ENCODE measurements around the gene NECAB3. TPM values are rescaled to one million over a fixed set of nuclear protein-coding genes. Genes with fewer than 3 reads are reported as not detected.

The NECAB3 gene
- total and polyA plus RNA-seq, 2 donors (not counting 1 experiment from before 2014, with no cell fraction given): 8.5 to 11.8 TPM

DNA sequence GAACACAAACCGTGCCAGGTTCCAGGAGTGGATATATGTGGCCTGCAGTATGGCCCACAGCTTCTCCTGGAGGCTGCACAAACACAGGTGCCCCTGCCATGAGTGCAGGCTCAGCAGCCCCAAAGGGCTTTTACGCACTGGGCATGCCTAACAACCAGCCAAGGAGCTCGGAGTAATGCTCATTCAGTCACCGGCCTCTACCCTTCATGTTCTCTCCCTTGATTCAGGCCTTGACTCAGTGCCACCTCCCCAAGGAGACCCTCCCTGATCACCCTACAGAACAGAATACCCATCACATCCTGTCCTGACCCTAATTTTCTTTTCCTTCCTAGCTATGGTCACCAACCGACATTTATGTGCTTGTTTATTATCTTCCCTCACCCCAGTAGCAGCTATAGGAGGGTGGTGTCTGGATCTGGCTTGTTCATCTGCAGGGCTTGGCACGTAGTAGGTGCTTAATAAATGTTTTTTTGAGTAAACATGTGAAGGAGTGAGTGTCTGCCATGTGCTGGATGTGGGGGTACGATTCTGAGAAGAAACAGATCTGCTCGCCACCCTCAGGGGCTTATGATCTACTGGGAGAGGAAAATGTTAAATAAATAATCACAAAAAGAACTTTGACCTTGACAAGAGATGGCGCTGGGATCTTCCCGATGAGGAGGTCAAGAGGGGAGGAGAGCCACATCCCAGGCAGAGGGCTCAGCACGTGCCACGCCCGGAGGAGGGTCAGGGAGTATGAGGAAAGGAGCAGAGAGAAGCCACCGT, 36.6 kb upstream of the NECAB3 start:
- Mint-ChIP-seq H3K4me3 (no peak overlapping the region), H3K27ac (no peak overlapping the region), H3K4me1 (peaks cover 2% of the 10 kb centered on the region), H3K9me3 (ENCODE audit: insufficient read depth) (no peaks in the 10 kb centered on the region), H3K27me3 (no peaks in the 10 kb centered on the region)
- peaks cover 0 to 4% of the 10 kb centered on the region in 2 donors for H3K4me1 ChIP-seq (ENCODE audit: control insufficient read depth in 2 of 2, insufficient read depth in 2 of 2, low read length in 2 of 2)
- TF ChIP-seq EZH2 (IDR thresholded peaks at IDR 0.05; ENCODE audit: borderline replicate concordance, insufficient read depth, low read depth, low read length, poor library complexity, severe bottlenecking): no peak
- TF ChIP-seq, protein P1, sequence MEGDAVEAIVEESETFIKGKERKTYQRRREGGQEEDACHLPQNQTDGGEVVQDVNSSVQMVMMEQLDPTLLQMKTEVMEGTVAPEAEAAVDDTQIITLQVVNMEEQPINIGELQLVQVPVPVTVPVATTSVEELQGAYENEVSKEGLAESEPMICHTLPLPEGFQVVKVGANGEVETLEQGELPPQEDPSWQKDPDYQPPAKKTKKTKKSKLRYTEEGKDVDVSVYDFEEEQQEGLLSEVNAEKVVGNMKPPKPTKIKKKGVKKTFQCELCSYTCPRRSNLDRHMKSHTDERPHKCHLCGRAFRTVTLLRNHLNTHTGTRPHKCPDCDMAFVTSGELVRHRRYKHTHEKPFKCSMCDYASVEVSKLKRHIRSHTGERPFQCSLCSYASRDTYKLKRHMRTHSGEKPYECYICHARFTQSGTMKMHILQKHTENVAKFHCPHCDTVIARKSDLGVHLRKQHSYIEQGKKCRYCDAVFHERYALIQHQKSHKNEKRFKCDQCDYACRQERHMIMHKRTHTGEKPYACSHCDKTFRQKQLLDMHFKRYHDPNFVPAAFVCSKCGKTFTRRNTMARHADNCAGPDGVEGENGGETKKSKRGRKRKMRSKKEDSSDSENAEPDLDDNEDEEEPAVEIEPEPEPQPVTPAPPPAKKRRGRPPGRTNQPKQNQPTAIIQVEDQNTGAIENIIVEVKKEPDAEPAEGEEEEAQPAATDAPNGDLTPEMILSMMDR (IDR thresholded peaks at IDR 0.05): no peak
- no peaks in the 10 kb centered on the region for H4K20me1 ChIP-seq (ENCODE audit: control insufficient read depth, insufficient read depth, low read length, poor library complexity, severe bottlenecking)
- POLR2A ChIA-PET: no interaction called here
- intact Hi-C loops (cut with micrococcal nuclease): no loop called here
- ATAC-seq (ENCODE audit: low read depth) (no peak), DNase-seq (no peak)
- H2AFZ ChIP-seq (ENCODE audit: insufficient read depth, low read depth, low read length, poor library complexity, severe bottlenecking): no peak overlapping the region
- H3K4me2 ChIP-seq (replicated peaks; ENCODE audit: low read depth, low read length, poor library complexity, severe bottlenecking): no peak overlapping the region
- CTCF ChIA-PET: no interaction called here
- H3K27me3 ChIP-seq (replicated peaks in 1 of 4; ENCODE audit: control extremely low read depth in 1 of 4, control insufficient read depth in 3 of 4, insufficient read depth in 4 of 4, low read length in 3 of 4): no peaks in the 10 kb centered on the region
- no peak overlapping the region for H3K4me3 ChIP-seq (ENCODE audit: control extremely low read depth in 1 of 5, extremely low read depth in 1 of 5, insufficient read depth in 1 of 5, low read depth in 2 of 5, low read length in 4 of 5)
- H3K9ac ChIP-seq (ENCODE audit: low read length): no peak overlapping the region
- H3K79me2 ChIP-seq (ENCODE audit: control insufficient read depth, insufficient read depth, low read length): no peaks in the 10 kb centered on the region
- 97% methylated on average over 11 of the region's 14 CpGs for WGBS (ENCODE audit: insufficient coverage)
- H3K9me3 ChIP-seq (ENCODE audit: control extremely low read depth in 1 of 3, control insufficient read depth in 2 of 3, insufficient read depth in 1 of 3, low read length in 2 of 3): no peaks in the 10 kb centered on the region
- peaks cover 0 to 50% of the 10 kb centered on the region in 2 experiments for H3K36me3 ChIP-seq (replicated peaks in 1 of 2; ENCODE audit: control extremely low read depth in 1 of 2, control insufficient read depth in 1 of 2, extremely low read depth in 1 of 2, insufficient read depth in 2 of 2, low read length in 1 of 2)
- H3K27ac ChIP-seq (ENCODE audit: low read length in 2 of 2): no peak overlapping the region

DNA sequence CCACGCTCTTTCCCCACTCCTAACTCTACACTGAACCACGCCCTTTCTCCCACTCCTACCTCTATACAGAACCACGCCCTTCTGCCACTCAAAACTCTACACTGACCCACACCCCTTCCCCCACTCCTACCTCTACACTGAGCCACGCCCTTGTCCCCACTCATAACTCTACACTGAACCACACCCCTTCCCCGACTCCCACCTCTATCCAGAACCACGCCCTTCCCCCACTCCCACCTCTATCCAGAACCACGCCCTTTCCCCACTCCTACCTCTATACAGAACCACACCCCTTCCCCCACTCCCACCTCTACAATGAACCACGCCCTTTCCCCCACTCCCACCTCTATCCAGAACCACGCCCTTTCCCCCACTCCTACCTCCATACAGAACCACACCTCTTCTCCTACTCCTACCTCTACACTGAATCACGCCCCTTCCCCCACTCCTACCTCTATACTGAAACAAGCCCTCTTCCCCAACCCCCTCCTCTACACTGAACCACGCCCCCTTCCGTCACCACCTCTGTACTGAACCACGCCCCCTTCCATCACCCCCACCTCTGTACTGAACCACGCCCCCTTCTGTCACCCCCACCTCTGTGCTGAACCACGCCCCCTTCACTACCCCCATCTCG, 35.8 kb upstream of the NECAB3 start:
- Histone ChIP-seq H3K4me3 (ENCODE audit: control extremely low read depth in 1 of 5, extremely low read depth in 1 of 5, insufficient read depth in 1 of 5, low read depth in 2 of 5, low read length in 4 of 5) (no peak overlapping the region), H3K79me2 (ENCODE audit: control insufficient read depth, insufficient read depth, low read length) (no peaks in the 10 kb centered on the region), H3K4me1 (ENCODE audit: control insufficient read depth in 2 of 2, insufficient read depth in 2 of 2, low read length in 2 of 2) (peaks cover 0 to 4% of the 10 kb centered on the region in 2 donors), H3K27me3 (replicated peaks in 1 of 4; ENCODE audit: control extremely low read depth in 1 of 4, control insufficient read depth in 3 of 4, insufficient read depth in 4 of 4, low read length in 3 of 4) (no peaks in the 10 kb centered on the region), H4K20me1 (ENCODE audit: control insufficient read depth, insufficient read depth, low read length, poor library complexity, severe bottlenecking) (no peaks in the 10 kb centered on the region), H3K27ac (ENCODE audit: low read length in 2 of 2) (no peak overlapping the region), H3K36me3 (replicated peaks in 1 of 2; ENCODE audit: control extremely low read depth in 1 of 2, control insufficient read depth in 1 of 2, extremely low read depth in 1 of 2, insufficient read depth in 2 of 2, low read length in 1 of 2) (peaks cover 0 to 50% of the 10 kb centered on the region in 2 experiments), H3K9ac (ENCODE audit: low read length) (no peak overlapping the region), H3K4me2 (replicated peaks; ENCODE audit: low read depth, low read length, poor library complexity, severe bottlenecking) (no peak overlapping the region), H2AFZ (ENCODE audit: insufficient read depth, low read depth, low read length, poor library complexity, severe bottlenecking) (no peak overlapping the region), H3K9me3 (ENCODE audit: control extremely low read depth in 1 of 3, control insufficient read depth in 2 of 3, insufficient read depth in 1 of 3, low read length in 2 of 3) (no peaks in the 10 kb centered on the region)
- DNase-seq: no peak
- TF ChIP-seq, protein P1 (IDR thresholded peaks at IDR 0.05): no peak
- no peak for TF ChIP-seq EZH2 (IDR thresholded peaks at IDR 0.05; ENCODE audit: borderline replicate concordance, insufficient read depth, low read depth, low read length, poor library complexity, severe bottlenecking)
- no peak overlapping the region for H3K27ac Mint-ChIP-seq
- no peaks in the 10 kb centered on the region for H3K9me3 Mint-ChIP-seq (ENCODE audit: insufficient read depth)
- H3K4me3 Mint-ChIP-seq: no peak overlapping the region
- POLR2A ChIA-PET: no interaction called here
- ATAC-seq (ENCODE audit: low read depth): no peak
- 94% methylated on average over 10 of the region's 16 CpGs for WGBS (ENCODE audit: insufficient coverage)
- intact Hi-C loops (cut with micrococcal nuclease): no loop called here
- H3K4me1 Mint-ChIP-seq: peaks cover 2% of the 10 kb centered on the region
- CTCF ChIA-PET: no interaction called here
- H3K27me3 Mint-ChIP-seq: no peaks in the 10 kb centered on the region

Measured in B cell (primary cell).